ENCODE results near the gene ICAM4.

The ICAM4 gene

DNA sequence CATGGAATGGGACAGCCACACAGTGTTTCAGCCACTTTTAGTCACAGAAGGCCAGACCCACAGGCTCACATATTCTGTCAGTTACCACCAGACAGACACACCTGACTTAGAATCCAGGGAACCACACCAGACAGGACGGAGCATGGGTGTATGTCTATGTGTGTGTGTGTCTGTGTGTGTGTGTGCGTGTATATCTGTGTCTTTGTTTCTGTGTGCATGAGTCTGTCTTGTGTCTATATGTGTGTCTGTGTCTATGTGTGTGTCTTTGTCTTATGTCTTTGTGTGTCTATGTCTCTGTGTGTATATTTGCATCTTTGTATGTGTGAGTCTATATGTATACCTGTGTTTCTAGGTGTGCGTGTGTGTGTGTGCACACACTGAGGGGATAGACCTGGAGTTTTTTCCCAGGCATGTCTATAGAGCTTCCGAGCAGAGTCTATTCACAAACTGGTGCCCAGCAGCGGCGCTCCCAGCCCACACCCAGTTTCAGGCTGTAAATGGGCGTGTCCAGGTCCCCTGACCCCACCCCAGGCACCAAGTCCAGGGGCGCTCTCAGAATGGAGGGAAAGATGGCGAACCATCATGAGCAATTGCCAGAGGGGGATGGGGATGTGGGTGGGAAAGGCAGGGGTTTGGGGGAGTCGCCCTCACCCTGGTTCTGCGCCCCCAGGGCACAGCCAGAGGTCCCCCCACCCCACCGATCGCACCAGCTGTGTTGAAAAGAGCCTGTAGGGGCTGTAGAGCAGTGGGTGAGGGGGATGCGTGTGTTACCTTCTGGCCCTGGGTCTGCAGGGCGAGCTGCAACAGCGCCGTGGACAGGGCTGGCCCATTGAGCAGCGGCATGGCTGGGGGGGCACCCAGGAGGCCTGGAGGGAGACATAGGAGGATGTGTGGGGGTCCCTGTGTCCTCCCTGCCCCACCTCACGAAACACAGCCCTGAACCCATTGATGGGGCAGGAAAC, 35.4 kb downstream of the ICAM4 start:
- H3K9ac ChIP-seq (ENCODE audit: low read length) = no peak overlapping the region
- H3K36me3 ChIP-seq (replicated peaks; ENCODE audit: low read depth, low read length) = peaks cover 59% of the 10 kb centered on the region
- H3K27ac ChIP-seq (ENCODE audit: low read length) = no peak overlapping the region
- no peaks in the 10 kb centered on the region for H3K27me3 ChIP-seq (ENCODE audit: low read depth, low read length)
- no peaks in the 10 kb centered on the region for H3K9me3 ChIP-seq (ENCODE audit: insufficient read depth, low read length)
- H3K4me1 ChIP-seq (ENCODE audit: low read length) = no peaks in the 10 kb centered on the region
- H3K4me2 ChIP-seq (ENCODE audit: low read length) = no peak overlapping the region
- H3K79me2 ChIP-seq (ENCODE audit: low read length) = peaks cover 3% of the 10 kb centered on the region; the same call in 1 of the 2 replicates
- no peak overlapping the region for H2AFZ ChIP-seq (ENCODE audit: low read depth, low read length)
- TF ChIP-seq EZH2phosphoT487 (IDR thresholded peaks at IDR 0.05; ENCODE audit: low read depth) (no peak), CTCF (IDR thresholded peaks at IDR 0.05; ENCODE audit: low read depth, low read length) (no peak)
- no peak overlapping the region for H3K4me3 ChIP-seq (ENCODE audit: low read length)
- H4K20me1 ChIP-seq (ENCODE audit: insufficient read depth, low read length) = no peaks in the 10 kb centered on the region

- peaks cover 39% of the 10 kb centered on the region for H3K79me2 ChIP-seq (ENCODE audit: low read length)
- peaks cover 72% of the 10 kb centered on the region for H3K36me3 ChIP-seq (replicated peaks; ENCODE audit: low read depth, low read length)
- H3K27me3 ChIP-seq (ENCODE audit: low read depth, low read length) = no peaks in the 10 kb centered on the region
- no peaks in the 10 kb centered on the region for H3K9me3 ChIP-seq (ENCODE audit: insufficient read depth, low read length)
- no peak overlapping the region for H3K27ac ChIP-seq (ENCODE audit: low read length)
- H3K4me2 ChIP-seq (ENCODE audit: low read length) = no peak overlapping the region
- TF ChIP-seq EZH2phosphoT487 (IDR thresholded peaks at IDR 0.05; ENCODE audit: low read depth) (no peak), CTCF (IDR thresholded peaks at IDR 0.05; ENCODE audit: low read depth, low read length) (no peak)
- no peaks in the 10 kb centered on the region for H3K4me1 ChIP-seq (ENCODE audit: low read length)
- no peak overlapping the region for H3K9ac ChIP-seq (ENCODE audit: low read length)
- H2AFZ ChIP-seq (ENCODE audit: low read depth, low read length) = no peak overlapping the region
- peaks cover 7% of the 10 kb centered on the region; the same call in 1 of the 2 replicates for H4K20me1 ChIP-seq (ENCODE audit: insufficient read depth, low read length)
- H3K4me3 ChIP-seq (ENCODE audit: low read length) = no peak overlapping the region
Observed at GRCh38 chr19:10325732-10326131, 39.0 kb downstream of the ICAM4 start.

- Histone ChIP-seq H3K4me2 (ENCODE audit: low read length) (no peak overlapping the region), H2AFZ (ENCODE audit: low read depth, low read length) (no peak overlapping the region), H3K36me3 (replicated peaks; ENCODE audit: low read depth, low read length) (peaks cover 60% of the 10 kb centered on the region), H3K9ac (ENCODE audit: low read length) (no peak overlapping the region), H3K27me3 (ENCODE audit: low read depth, low read length) (no peaks in the 10 kb centered on the region), H4K20me1 (ENCODE audit: insufficient read depth, low read length) (peaks cover 18% of the 10 kb centered on the region), H3K4me1 (ENCODE audit: low read length) (peaks cover 8% of the 10 kb centered on the region), H3K9me3 (ENCODE audit: insufficient read depth, low read length) (no peaks in the 10 kb centered on the region), H3K4me3 (ENCODE audit: low read length) (no peak overlapping the region), H3K27ac (ENCODE audit: low read length) (no peak overlapping the region), H3K79me2 (ENCODE audit: low read length) (peaks cover 58% of the 10 kb centered on the region)
- TF ChIP-seq CTCF (IDR thresholded peaks at IDR 0.05; ENCODE audit: low read depth, low read length) (no peak), EZH2phosphoT487 (IDR thresholded peaks at IDR 0.05; ENCODE audit: low read depth) (no peak)
Observed at GRCh38 chr19:10327793-10328192, 41.0 kb downstream of the ICAM4 start.

- no peaks in the 10 kb centered on the region for H3K27me3 ChIP-seq (ENCODE audit: low read depth, low read length)
- H3K4me1 ChIP-seq (ENCODE audit: low read length) = peaks cover 8% of the 10 kb centered on the region
- TF ChIP-seq CTCF (IDR thresholded peaks at IDR 0.05; ENCODE audit: low read depth, low read length) = no peak
- TF ChIP-seq EZH2phosphoT487 (IDR thresholded peaks at IDR 0.05; ENCODE audit: low read depth) = no peak
- no peak overlapping the region for H2AFZ ChIP-seq (ENCODE audit: low read depth, low read length)
- H3K27ac ChIP-seq (ENCODE audit: low read length) = no peak overlapping the region
- no peak overlapping the region for H3K4me2 ChIP-seq (ENCODE audit: low read length)
- no peak overlapping the region for H3K4me3 ChIP-seq (ENCODE audit: low read length)
- no peaks in the 10 kb centered on the region for H3K9me3 ChIP-seq (ENCODE audit: insufficient read depth, low read length)
- peaks cover 54% of the 10 kb centered on the region for H3K36me3 ChIP-seq (replicated peaks; ENCODE audit: low read depth, low read length)
- peaks cover 63% of the 10 kb centered on the region for H3K79me2 ChIP-seq (ENCODE audit: low read length)
- no peak overlapping the region for H3K9ac ChIP-seq (ENCODE audit: low read length)
- peaks cover 19% of the 10 kb centered on the region for H4K20me1 ChIP-seq (ENCODE audit: insufficient read depth, low read length)
Observed at GRCh38 chr19:10328558-10329429, 42.0 kb downstream of the ICAM4 start.

Measured in OCI-LY3 (cell line).